Thyroid gland (tissue), 4 donors: Measurements from ENCODE around the gene VPS4A.

ENCODE experiments used
- CTCF ChIP-seq, 6 experiments: fragments of 200-600 bp in 3 of 6; fragments of 450-650 bp in 3 of 6; sonication (generic) in 3 of 6; IDR thresholded peaks; one replicate each; pipeline ENCODE4 v1.5.1; 2016 to 2019; ENCODE audit warnings: antibody characterized with exemption in 6 of 6, mild to moderate bottlenecking in 2 of 6, inconsistent platforms in 1 of 6, moderate library complexity in 1 of 6
- POLR2A ChIP-seq, 2 donors: fragments of 450-650 bp; IDR thresholded peaks; one replicate each; pipeline ENCODE4 v1.6.1; 2017; ENCODE audit warnings: antibody characterized with exemption in 2 of 2, mild to moderate bottlenecking in 2 of 2, moderate library complexity in 1 of 2

GRCh38 chr16:69318177-69318910 is 7.2 kb downstream of the VPS4A start:
- TF ChIP-seq POLR2A (IDR thresholded peaks at IDR 0.05) (no peak), CTCF (IDR thresholded peaks at IDR 0.05) (no peak)
